SK-N-SH (cell line): ENCODE results near the gene RNF19B.

Experiments used
- EP300 ChIP-seq, 2 experiments: IDR thresholded peaks; 2 replicates each; pipeline versions ENCODE4 v1.4.0 to v1.6.1; 2012; ENCODE audit warnings: borderline replicate concordance in 1 of 2, low read depth in 1 of 2, low read length in 1 of 2
- EZH2phosphoT487 ChIP-seq: fragments of 200-600 bp; sonication (generic); IDR thresholded peaks from 2 replicates; pipeline ENCODE4 v1.6.1; 2017; ENCODE audit warnings: low read depth, mixed run types, mild to moderate bottlenecking, antibody characterized with exemption, moderate library complexity, borderline replicate concordance
- POLR2AphosphoS5 ChIP-seq: IDR thresholded peaks from 2 replicates; pipeline ENCODE4 v1.6.1; 2012; ENCODE audit warnings: low read depth, low read length
- RAD21 ChIP-seq: IDR thresholded peaks from 2 replicates; pipeline ENCODE4 v1.6.1; 2012; ENCODE audit warnings: mild to moderate bottlenecking, low read length
- TCF12 ChIP-seq: IDR thresholded peaks from 2 replicates; pipeline ENCODE4 v1.4.0; 2012
- YY1 ChIP-seq: IDR thresholded peaks from 2 replicates; pipeline ENCODE4 v1.4.0; 2012; ENCODE audit warnings: low read depth, mild to moderate bottlenecking
- ZBTB33 ChIP-seq: IDR thresholded peaks from 2 replicates; pipeline ENCODE4 v1.4.0; 2012; ENCODE audit warnings: low read depth, borderline replicate concordance
- TF ChIP-seq, protein P1 (sequence below): fragments of 200-600 bp; sonication (generic); IDR thresholded peaks from 2 replicates; pipeline ENCODE4 v1.6.1; 2017; ENCODE audit warnings: antibody characterized with exemption, mild to moderate bottlenecking, moderate library complexity
- TF ChIP-seq, protein P2 (sequence below): IDR thresholded peaks from 2 replicates; pipeline ENCODE4 v1.6.1; 2012; ENCODE audit warnings: mild to moderate bottlenecking, low read depth, low read length, moderate library complexity

DNA sequence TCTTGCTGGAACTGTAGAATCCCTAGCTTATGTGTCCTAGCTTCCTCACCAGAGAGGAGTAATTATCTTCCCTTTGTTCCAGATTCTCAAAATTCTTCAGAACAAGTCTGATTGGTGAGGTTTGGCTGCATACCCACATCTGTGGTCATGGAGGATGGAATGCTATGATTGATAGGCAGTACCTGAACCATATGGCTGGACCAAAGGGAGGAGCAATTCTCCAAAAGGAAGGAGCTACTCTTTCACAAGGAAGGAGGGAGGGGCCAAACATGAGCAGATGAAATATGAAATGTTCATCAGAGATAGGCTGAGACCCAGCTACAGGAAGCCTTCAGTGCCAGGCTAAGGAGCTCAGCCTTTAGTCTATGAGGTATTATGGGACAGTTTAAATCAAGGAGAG is 5.0 kb upstream of the RNF19B start:
- TF ChIP-seq RAD21 (no peak), ZBTB33 (no peak), POLR2AphosphoS5 (no peak), YY1 (no peak), EZH2phosphoT487 (no peak), TCF12 (peak; percentile 19; the same call in 1 of the 2 replicates), EP300 (IDR thresholded peaks at IDR 0.05; ENCODE audit: borderline replicate concordance in 1 of 2, low read depth in 1 of 2, low read length in 1 of 2) (no peak)
- TF ChIP-seq, protein P1, sequence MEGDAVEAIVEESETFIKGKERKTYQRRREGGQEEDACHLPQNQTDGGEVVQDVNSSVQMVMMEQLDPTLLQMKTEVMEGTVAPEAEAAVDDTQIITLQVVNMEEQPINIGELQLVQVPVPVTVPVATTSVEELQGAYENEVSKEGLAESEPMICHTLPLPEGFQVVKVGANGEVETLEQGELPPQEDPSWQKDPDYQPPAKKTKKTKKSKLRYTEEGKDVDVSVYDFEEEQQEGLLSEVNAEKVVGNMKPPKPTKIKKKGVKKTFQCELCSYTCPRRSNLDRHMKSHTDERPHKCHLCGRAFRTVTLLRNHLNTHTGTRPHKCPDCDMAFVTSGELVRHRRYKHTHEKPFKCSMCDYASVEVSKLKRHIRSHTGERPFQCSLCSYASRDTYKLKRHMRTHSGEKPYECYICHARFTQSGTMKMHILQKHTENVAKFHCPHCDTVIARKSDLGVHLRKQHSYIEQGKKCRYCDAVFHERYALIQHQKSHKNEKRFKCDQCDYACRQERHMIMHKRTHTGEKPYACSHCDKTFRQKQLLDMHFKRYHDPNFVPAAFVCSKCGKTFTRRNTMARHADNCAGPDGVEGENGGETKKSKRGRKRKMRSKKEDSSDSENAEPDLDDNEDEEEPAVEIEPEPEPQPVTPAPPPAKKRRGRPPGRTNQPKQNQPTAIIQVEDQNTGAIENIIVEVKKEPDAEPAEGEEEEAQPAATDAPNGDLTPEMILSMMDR, result no peak
- TF ChIP-seq, protein P2, sequence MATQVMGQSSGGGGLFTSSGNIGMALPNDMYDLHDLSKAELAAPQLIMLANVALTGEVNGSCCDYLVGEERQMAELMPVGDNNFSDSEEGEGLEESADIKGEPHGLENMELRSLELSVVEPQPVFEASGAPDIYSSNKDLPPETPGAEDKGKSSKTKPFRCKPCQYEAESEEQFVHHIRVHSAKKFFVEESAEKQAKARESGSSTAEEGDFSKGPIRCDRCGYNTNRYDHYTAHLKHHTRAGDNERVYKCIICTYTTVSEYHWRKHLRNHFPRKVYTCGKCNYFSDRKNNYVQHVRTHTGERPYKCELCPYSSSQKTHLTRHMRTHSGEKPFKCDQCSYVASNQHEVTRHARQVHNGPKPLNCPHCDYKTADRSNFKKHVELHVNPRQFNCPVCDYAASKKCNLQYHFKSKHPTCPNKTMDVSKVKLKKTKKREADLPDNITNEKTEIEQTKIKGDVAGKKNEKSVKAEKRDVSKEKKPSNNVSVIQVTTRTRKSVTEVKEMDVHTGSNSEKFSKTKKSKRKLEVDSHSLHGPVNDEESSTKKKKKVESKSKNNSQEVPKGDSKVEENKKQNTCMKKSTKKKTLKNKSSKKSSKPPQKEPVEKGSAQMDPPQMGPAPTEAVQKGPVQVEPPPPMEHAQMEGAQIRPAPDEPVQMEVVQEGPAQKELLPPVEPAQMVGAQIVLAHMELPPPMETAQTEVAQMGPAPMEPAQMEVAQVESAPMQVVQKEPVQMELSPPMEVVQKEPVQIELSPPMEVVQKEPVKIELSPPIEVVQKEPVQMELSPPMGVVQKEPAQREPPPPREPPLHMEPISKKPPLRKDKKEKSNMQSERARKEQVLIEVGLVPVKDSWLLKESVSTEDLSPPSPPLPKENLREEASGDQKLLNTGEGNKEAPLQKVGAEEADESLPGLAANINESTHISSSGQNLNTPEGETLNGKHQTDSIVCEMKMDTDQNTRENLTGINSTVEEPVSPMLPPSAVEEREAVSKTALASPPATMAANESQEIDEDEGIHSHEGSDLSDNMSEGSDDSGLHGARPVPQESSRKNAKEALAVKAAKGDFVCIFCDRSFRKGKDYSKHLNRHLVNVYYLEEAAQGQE, result no peak
